Measurements from ENCODE around the gene ARHGDIG.

The ARHGDIG gene

DNA sequence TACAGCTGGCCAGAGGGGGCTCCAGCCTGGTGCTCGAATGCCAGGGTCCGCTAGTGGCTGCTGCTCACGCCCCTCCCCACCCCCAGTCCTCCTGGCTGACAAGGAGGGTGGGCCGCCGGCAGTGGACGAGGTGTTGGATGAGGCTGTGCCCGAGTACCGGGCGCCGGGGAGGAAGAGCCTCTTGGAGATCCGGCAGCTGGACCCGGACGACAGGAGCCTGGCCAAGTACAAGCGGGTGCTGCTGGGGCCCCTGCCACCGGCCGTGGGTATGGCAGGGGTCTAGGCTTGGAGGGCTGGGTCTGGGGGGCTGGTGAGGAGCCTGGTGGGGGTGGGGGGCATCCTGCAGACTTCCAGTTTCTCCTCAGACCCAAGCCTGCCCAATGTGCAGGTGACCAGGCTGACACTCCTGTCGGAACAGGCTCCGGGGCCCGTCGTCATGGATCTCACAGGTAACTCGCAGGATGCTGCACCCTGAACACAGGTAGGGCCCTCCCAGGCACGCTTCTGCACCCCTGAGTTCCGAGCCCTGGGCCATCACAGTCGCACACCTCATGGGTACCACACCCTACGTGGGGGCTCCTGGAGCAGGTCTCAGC lies 1.4 kb downstream of the ARHGDIG start:
- no peak for DNase-seq (ENCODE audit: low read depth)

DNA sequence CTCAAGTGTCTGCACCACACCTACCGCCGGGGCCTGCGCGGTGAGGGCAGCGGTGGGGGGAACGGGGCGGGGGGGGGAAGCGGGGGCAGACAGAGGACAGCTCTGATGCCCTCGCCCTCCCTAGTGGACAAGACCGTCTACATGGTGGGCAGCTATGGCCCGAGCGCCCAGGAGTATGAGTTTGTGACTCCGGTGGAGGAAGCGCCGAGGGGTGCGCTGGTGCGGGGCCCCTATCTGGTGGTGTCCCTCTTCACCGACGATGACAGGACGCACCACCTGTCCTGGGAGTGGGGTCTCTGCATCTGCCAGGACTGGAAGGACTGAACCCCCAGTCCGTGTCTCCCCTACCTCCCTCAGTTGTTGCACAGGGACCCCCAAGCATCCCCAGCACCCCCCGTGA lies 2.1 kb downstream of the ARHGDIG start:
- DNase-seq (ENCODE audit: low read depth), result no peak

DNA sequence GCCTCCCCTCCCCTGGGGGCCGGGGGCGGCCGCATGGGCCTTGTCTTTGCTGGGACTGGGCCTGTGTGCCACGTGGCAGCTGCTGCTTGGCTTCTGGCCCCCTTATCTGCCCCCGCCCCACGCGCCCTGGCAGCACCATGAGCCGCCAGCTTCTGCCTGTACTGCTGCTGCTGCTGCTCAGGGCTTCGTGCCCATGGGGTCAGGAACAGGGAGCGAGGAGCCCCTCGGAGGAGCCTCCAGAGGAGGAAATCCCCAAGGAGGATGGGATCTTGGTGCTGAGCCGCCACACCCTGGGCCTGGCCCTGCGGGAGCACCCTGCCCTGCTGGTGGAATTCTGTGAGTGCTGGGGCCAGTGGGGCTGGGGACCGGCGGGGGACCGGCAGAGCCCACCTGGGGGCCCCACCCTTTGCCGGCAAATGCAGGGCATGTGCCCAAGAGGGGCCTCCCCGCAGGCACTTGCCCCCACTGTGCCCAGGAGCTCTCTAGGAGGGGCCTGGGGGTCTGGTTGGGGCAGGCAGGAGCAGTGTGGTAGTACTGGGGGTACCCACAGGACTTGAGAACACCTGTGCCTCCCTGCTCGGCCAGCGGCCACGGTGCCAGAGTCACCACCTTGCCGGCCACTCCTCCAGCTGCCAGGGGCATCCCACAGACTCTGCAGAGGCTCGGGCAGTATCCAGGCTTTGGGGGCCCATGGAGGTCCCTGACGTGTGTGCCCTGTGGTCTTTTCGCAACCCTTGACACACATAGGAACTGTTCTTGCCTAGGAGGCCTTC lies 2.8 kb downstream of the ARHGDIG start, which contains the start of gene PDIA2:
Gene PDIA2, plus strand, starts transcription at position 132 of the 773 bp plus-strand sequence. Its CDS starts 6 bp downstream, at position 138.
- no peak for DNase-seq (ENCODE audit: low read depth)

DNA sequence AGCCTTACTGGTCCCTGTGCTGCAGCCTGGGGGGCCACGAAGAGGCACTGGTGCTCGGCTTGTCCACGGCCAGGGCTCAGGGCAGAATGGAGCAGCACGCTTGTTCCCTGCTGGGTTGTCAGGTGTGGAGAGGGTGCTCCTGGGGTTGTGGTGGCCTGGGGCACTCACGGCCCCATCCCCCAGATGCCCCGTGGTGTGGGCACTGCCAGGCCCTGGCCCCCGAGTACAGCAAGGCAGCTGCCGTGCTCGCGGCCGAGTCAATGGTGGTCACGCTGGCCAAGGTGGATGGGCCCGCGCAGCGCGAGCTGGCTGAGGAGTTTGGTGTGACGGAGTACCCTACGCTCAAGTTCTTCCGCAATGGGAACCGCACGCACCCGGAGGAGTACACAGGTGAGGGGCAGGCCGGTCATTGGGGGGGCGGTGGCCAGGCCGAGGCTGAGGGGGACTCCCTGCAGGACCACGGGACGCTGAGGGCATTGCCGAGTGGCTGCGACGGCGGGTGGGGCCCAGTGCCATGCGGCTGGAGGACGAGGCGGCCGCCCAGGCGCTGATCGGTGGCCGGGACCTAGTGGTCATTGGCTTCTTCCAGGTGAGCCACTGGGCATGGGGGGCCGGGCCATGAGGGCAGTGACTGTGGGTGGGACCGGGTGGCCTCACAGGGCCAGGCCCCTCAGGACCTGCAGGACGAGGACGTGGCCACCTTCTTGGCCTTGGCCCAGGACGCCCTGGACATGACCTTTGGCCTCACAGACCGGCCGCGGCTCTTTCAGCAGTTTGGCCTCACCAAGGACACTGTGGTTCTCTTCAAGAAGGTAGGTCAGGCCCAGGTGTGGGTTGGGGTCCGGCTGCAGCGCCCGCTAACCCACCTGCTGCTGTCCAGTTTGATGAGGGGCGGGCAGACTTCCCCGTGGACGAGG lies 4.1 kb downstream of the ARHGDIG start:
- no peak for DNase-seq (ENCODE audit: low read depth)

DNA sequence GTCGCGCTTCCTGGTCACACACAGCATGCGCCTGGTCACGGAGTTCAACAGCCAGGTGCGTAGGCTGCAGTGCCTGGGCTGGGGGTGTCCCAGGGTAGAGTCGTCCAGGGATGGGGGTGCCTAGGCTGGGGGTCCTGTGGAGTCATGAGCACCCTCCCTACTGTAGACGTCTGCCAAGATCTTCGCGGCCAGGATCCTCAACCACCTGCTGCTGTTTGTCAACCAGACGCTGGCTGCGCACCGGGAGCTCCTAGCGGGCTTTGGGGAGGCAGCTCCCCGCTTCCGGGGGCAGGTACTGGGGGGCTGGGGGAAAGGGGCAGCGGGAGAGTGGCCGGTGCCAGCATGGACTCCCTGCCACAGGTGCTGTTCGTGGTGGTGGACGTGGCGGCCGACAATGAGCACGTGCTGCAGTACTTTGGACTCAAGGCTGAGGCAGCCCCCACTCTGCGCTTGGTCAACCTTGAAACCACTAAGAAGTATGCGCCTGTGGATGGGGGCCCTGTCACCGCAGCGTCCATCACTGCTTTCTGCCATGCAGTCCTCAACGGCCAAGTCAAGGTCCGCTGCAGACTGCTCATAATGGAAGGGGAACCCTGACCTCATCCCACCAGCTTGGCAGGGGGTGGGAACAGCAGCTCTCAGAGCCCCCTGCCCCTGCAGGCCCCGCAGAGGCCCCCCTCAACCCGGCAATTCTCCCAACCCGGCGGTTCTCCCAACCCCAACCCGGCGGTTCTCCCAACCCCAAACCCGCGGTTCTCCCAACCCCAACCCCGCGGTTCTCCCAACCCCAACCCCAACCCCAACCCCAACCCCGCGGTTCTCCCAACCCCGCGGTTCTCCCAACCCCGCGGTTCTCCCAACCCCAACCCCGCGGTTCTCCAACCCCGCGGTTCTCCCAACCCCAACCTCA lies 5.0 kb downstream of the ARHGDIG start:
- DNase-seq (ENCODE audit: low read depth), result no peak

DNA sequence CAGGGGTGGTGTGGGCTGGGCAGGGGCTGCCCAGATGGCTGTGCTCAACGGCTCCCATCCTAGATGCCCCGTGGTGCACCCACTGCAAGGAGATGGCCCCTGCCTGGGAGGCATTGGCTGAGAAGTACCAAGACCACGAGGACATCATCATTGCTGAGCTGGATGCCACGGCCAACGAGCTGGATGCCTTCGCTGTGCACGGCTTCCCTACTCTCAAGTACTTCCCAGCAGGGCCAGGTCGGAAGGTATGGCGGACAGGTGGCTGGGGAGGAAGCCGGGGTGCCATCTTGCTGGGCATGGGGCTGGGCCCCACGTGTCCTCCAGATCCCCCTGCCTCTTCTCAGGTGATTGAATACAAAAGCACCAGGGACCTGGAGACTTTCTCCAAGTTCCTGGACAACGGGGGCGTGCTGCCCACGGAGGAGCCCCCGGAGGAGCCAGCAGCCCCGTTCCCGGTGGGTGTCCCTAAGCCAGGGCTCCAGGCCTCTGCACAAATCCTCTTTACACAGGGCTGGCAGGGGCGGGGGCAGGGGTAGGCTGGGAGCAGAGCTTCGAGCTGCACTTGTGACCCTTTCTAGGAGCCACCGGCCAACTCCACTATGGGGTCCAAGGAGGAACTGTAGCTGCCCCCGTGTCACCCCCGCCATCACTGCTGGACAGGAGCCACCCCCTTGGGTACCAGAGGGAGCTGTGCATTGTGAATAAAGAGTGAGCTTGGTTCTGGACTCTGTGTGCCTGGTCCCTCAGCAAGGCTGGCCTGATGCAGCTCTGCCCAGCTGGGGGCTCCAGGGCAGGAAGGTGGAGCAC lies 6.3 kb downstream of the ARHGDIG start:
- DNase-seq (ENCODE audit: low read depth), result no peak

DNA sequence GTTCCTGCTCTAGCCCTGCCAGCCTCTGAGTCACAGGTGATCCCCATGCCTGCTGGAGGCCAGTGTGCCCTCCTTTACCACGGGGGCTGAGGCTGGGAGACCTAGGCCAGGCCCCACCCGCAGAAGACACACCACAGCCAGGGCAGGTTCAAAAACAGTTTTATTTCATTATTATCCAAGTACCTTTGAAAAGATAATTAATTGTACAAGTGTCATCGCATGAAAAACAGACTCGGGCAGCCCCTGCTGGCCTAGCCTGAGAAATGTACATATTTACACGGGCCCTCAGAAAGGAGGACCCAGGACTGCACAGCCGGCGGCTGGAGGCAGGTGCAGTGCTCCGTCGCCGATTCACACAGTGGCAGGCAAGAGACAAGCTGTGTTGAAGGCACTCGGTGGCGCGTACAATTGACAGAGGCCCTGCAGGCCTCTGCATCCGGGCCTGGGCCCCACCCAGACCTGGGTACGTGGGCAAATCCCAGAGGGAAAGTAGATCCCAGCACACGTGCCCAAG lies 7.0 kb downstream of the ARHGDIG start:
- DNase-seq (ENCODE audit: low read depth), result no peak

DNA sequence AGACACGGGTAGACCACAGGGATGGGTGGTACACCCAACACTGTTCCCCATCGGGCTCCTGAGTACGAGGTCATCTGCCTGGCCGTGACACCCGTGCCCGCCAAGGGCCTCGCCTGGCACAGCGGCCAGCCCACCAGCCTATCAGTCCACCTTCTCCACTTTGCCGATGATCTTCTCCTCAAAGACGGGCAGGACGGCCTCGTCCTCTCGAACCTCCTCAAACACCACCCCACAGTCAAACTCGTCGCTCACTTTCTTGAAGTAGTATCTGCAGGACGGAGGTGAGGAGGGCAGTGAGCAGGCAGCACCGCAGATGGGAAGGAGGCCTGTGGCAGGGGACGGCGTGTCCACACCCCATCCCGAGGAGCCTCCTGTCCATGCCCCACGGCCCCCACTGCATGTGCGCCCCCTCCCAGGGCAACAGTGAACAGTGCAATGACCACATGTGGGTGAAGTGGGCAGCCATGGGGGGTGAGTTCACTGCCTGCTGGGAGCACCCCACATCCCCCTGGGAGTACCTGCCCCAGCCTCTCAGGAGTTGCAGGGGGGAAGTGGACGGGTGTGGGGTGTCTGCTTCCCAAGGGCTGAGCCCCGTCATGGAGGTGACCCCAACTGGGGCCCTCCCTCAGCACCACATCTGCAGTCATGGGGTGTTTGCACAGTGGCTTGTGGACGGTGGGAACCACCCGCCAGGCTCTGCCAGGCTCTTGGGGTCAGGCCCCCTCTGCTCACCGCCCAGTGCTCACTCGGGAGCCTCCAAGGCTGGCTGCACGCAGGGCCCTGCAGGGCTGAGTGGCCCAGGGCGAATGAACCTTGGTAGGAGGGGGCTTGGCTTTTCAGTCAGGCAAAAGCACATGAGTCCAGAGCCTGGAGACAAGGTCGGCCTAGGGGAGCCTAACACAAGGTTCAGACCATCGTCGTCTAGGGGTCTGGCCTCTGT lies 7.9 kb downstream of the ARHGDIG start:
- DNase-seq (ENCODE audit: low read depth), result no peak

DNA sequence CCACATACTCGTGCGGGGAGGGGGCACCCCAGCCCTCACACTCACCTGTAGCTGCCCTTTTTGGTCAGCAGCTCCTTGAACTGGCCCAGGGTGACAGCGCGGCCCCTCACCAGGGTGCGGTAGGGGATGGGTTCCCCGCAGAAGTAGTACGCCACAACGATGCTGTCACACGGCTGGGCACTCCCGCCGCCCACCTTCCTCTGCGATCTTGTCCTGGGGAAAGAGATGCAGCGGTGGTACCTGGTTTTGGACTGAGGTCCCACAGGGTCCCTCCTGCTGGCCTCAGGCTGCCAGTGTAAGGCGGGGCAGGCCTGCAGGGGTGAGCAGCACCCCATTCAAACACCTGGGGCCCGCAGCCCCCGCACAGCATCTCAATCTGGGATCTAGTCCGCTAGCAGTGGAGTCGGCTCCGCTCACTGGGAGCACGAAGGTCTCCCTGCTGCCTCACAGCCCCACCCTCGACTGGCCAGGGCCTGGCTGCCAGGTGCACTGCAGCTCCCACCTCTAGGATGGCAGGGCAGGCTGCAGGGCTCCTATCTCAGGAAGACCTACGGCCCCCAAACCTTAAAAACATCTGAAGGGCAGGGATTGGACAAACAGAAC lies 9.1 kb downstream of the ARHGDIG start:
- no peak for DNase-seq (ENCODE audit: low read depth)

DNA sequence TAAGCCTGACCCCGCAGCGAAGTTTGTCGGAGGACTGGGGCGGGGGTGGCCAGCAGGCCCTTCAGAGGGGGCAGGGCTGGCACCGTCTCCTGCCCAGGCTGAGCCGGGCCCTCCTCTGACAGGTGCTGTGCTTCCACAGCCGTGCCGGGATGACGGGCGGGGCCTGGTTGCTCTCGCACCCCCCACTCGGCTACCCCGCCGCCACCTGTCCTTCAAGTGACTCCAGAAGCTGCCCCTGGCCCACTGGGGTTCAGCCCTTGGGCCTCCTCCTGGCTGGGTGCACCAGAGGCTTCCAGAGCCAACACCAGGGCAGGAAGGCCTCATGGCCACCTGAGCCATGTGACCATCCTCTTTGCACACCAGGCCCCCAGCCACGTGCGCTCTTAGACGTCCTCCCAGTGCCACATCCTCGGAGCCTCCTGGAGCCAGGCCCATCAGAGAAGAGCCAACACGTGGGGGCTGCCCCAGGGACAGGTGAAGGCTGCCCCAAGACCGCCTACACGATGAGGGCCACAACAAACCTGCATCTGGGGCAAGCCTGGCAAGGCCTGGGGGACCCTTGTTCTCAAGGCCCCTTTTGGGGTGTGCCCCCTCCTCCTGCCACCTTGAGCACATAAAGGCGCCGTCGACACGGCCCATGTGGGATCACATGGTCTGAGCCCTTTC lies 9.8 kb downstream of the ARHGDIG start:
- DNase-seq (ENCODE audit: low read depth), result no peak

DNA sequence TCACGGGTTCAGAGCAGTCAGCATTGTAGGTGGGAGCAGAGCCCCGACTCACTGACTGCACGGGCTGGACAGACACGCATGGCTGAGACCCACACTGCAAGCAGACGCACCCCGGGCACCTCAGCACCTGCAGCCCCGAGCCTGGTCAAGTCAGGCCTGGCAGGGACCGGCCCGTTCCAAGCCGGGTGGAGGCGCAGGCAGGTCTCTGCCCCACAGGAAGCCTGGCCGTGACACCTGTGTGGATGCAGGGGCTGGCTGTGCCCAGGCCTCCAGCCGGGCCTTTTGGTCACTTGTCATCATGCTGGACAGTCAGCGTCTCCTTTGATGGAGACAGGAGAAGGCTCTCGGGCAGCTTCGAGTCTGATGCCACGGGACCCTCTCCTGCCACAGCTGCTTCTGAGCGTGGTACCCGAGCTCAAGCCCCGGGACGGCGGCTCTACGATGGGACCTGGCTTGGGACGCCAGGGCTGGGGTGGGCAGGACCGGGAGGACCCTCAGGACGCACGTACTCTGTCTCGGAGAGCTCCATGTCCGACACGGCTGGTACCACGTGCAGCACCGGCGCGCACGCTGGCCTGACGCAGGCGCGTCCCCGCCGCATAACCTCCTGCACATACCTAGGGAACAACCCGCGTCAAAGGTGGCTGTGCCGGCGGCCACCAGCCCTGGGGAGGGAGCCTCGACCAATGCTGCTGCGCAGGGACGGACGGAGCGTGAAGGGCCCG lies 10.5 kb downstream of the ARHGDIG start:
- DNase-seq (ENCODE audit: low read depth), result no peak

DNA sequence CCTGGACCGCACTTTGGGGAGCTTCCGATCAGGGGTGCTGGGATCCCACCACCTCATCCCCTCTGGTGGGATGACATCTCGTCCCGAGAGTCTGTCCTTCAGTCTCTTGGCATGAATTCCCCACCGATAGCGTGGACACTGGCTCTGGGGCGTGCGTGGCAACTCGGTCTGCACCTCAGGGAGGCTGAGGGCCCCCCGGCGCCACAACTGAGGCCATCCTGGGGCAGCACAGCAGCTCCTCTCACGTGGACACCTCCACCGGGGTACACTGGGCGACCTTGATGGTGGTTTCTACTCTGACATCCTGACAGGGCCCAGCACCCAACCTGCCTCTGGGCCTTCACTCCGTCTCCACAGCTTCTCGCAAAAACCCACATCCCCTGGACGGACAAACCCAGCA lies 11.1 kb downstream of the ARHGDIG start:
- DNase-seq (ENCODE audit: low read depth), result no peak

DNA sequence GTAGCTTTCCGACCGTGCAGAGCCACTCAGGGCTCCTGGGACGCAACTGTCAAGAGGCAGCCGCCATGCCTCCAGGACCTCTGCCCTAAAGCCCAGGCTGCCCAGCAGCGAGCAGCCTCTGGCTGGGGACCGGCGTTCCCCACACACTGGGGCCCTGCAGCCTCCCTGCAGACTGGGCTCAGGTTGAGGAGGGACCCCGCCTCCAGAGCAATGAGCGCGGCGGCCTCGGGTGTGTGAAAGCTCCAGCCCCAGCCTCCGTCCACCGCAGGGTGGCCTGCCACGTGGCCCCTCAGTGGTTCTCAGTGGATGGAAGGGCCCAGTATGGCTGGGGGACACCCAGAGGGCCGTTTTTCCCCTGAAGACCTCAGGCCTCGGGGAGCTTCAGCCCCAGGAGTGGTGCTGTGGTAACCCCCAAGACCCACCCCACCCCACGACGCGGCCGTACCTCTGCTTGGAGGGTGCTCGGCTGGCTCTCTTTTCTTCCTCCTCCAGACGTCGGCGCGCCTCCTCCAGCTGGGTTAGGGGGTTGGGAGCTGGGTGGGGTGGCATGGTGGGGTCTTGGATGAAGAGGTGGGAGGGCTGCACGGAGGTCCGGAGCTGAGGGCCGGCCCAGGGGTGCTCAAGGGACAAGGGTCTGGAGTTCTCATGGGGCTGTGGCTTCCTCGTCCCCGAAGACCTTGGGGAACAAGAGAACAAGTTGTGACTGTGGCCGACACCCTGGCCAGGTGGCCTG lies 12.8 kb downstream of the ARHGDIG start:
- DNase-seq (ENCODE audit: low read depth), result no peak

DNA sequence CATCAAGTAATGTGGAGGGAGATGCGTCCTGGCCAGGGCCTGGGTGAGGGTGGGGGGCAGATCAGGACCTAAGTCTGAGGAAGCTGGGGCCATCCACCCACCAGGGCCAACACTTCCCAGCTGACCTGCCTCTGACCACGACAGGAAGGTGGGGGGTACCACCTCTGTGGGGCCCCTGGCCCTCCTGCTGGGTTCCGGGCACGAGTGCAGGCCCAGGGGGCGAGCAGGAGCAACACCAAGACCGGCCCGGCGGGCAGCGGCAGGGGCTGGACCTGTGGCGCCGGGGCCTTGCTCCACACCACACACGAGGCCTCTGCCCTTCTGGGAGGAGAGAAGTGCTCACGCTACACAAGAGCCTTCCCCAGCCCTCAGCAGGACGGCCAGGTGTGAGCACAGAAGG lies 15.9 kb downstream of the ARHGDIG start:
- no peak for DNase-seq (ENCODE audit: low read depth)

DNA sequence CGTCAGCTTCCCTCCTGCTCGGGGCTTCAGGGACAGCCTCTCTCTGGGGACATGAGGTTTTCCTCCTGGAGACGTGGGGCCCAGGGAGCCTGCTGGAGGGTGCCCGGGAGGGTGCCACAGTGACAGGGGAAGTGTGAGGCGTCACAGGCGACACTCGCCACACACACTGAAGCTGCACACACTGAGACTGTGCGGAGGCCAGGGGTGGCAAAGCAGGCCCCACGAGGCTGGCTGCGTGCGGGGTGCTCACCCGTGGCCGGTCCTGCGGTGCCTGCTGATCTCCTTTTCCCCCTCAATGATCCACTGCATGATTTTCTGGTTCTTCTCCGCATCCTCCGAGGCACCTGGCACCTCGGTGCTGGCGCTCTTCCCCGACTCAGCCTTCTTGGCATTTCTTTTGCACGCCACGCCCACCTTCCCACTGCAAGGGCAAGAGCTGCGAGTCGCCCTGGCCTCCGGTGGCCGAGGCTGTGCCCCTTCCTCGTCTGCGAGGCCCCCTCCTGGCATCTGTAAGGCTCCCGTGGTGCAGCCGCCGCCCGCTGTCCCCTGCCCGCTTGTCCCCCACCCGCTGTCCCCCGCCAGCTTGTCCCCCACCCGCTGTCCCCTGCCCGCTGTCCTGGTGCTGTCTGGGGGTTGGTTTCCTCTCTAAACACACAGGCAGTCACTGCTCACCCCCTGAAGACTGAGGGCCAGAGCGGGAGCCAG lies 16.6 kb downstream of the ARHGDIG start:
- DNase-seq (ENCODE audit: low read depth), result no peak

DNA sequence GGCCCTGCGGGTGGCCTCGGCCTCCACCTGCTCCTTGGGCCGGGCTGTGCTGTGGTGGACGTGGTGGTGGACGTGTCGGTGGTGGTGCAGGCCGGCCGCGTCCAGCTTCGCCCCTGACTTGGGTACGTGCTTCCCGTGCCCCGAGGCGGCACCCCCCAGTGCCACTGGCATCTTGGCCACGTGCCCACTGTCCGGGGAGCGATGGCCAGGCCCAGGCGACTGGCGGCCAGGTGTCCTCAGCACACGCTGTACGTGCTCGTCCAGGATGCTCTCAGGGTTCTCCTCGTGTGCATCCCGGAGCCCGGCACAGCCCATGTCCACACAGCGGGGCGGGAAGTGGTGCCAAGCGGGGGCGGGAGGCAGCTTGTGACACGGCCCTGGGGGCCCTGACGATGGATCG lies 17.4 kb downstream of the ARHGDIG start:
- no peak for DNase-seq (ENCODE audit: low read depth)
